H4 (cell line): Measurements from ENCODE around the gene YPEL1. TPM values are rescaled to one million over a fixed set of nuclear protein-coding genes. Genes with fewer than 3 reads are reported as not detected.
A peak's percentile ranks its signal among the peaks of the same experiment; 100 is the strongest.
"Not testable (repeated sequence)": the region's sequence is repeated elsewhere in the genome, so short reads cannot be mapped to it uniquely, and the experiment has no call there.

Source experiments
- DNase-seq: peaks from one replicate; pipeline ENCODE4 v3.0.0-alpha.2; 2015; ENCODE audit warnings: low spot score
- total RNA-seq: library from RNA; depleted of rRNA; stranded (reverse); fragments of >200 nt; shearing (Covaris generic); gene quantifications from 2 replicates; pipeline ENCODE4 v1.2.3, GENCODE V29; 2014

The YPEL1 gene
- total RNA-seq, 1 experiment from 2014 or later = 0.52 TPM

GRCh38 chr22:21721195-21721852 lies 14.3 kb downstream of the YPEL1 start:
- not testable (repeated sequence) for DNase-seq

GRCh38 chr22:21720191-21720859 lies 15.3 kb downstream of the YPEL1 start:
- DNase-seq = not testable (repeated sequence)

GRCh38 chr22:21719024-21719423 lies 16.6 kb downstream of the YPEL1 start:
- no peak for DNase-seq

- DNase-seq = no peak
These were observed 17.1 kb downstream of the YPEL1 start for GRCh38 chr22:21718499-21718898.

DNA sequence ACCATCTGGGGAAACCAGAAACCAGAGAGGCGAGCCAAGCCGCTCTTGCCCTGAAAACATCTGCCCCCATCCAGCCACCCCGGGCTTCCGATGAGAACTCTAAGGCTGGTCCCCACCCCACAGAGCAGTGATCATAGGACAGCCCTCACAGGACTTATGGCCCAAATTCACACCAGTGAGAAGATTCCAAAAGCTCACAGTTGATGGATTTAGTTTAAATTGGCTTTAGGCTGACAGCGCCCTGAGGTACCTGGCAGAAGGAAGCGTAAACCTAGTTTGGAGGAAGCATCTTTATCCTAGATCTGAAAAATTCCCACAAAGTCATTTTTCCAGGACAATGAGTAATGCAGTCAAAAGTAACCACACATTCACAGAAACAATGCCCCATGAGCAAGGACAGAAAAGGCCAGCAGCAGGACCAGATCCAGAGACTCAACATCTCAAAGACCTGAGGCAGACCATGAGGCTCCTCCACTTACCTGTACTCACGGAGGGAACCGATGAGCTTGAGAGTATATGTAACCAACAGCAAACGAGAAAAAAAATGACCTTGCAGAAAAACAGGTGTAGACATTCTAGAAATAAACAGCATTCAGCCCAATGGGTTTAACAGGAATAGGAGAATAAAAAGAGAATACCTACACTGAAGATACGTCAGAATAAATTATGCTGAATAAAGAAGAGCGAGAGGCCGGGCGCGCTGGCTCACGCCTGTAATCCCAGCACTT lies 19.0 kb downstream of the YPEL1 start:
- DNase-seq = not testable (repeated sequence)

DNA sequence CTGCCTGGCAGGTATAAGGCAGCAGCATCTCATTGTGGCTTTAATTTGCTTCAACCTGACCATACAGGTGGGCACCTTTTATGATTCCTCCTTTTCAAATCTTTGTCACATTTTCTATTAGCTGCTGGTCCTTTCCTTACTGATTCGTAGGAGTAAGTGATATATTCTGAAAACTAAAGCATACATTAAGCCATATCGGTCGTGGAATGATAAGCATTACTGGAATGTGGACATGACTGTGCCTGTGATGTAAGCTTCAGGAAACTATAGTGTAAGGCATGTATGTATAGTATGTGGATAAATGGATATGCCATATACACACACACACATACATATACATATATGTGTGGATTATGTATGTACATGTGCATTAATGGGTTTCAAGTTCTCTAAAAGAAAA lies 20.8 kb downstream of the YPEL1 start:
- DNase-seq = no peak

- no peak for DNase-seq
These were observed 21.4 kb downstream of the YPEL1 start for GRCh38 chr22:21714059-21714770.

DNA sequence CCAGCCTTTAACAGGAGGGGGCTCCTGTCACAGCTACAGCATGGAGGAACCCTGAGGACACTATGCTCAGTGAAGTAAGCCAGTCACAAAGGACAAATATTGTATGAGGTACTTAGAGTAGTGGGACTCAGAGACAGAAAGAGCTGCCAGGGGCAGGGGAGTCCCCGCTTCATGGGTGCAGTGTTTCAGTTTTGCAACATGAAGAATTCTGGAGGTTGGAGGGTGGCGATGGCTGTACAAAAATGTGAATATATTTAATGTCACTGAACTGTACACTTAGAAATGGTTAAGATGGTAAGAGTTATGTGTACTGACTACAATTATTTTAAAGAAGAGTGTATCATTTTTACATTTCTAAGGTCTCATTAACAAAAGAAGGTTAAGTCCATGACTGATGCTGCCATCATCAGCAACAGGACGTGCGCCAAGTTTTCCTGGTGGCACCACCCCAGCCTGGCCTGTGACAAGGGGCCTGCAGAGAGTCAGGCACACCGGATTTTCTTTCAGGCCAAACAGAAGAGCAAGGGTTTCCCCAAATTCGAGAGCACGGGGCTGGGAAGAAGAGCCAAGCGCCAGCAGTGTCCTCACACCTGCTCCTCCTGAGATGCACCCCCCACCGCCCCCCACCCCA lies 22.1 kb downstream of the YPEL1 start:
- DNase-seq = no peak

DNA sequence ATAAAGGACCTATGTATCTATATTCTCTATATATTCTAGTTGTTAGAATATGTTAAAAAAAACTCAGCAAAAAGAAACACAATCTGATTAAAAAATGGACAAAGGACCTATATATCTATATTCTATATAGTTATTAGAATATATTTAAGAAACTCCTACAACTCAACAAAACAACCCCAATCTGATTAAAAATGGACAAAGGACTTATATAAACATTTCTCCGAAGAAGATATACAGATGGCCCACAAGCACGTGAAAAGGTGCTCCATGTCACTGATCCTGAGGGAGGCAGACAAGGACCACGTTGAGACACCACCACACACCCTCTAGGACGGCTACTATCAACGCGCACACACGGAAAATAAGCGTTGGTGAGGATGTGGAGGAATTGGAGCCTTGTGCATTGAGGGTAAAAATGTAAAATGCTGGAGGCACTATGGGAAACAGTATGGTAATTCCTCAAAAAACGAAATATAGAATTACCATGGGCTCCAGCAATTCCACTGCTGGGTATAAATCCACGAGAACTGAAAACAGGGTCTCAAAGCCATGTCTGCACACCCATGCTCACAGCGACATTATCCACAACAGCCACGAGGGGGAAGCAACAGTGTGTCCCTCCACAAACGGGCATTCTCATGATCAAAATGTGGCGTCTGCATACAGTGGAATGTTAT lies 22.7 kb downstream of the YPEL1 start:
- peak; percentile 76 for DNase-seq

DNA sequence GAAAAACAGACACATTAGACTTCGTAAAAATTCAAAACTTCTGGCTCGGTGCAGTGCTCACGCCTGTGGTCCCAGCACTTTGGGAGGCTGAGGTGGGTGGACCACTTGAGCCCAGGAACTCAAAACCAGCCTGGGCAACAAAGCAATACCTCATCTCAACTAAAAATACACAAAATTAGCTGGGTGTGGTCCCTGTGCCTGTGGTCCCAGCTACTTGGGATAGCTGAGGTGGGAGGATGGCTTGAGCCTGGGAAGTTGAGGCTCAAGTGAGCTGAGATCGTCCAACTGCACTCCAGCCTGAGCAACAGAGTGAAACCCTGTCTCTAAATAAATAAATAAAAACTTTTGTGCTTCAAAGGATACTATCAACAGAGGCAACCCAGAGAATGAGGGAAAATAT lies 23.7 kb downstream of the YPEL1 start:
- DNase-seq = no peak

DNA sequence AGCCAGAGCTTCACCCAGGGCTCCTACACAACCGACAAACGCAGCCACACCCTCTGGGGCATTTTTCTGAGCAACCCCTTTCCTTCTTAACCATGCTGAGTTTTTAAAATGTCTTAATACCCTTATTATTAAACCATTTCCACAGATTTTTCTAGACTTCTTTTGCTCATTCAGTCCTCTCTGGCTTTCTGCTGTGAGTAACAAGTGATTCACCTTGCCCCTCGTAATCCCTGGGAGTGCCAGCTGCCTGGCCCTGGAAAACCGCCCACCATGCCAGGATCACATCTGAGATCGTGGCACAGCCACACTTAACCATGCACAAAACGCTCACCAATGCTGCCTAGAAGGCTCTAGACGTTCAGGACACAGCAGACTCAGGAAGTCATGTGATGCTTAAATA lies 25.4 kb downstream of the YPEL1 start:
- no peak for DNase-seq

- no peak for DNase-seq
These were observed 25.9 kb downstream of the YPEL1 start for GRCh38 chr22:21709688-21710087.

DNA sequence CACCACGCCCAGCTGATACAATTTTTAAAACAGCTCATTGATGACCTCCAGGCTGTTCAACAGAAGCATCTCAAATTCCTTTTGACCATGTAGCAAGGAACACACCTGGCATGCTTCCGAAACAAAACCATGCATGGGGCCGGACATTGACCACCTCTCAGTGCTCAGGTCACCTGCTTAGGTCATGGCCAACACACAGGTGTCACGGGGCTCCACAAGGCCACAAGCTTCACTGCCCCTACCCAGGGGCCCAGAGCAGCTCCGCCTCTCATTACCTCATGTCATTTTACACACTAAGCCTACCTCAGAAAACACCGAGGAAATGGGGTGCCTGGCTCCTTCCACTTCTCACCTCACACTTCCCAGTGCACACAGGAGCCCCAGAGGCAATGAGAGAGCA lies 26.6 kb downstream of the YPEL1 start:
- DNase-seq = no peak

DNA sequence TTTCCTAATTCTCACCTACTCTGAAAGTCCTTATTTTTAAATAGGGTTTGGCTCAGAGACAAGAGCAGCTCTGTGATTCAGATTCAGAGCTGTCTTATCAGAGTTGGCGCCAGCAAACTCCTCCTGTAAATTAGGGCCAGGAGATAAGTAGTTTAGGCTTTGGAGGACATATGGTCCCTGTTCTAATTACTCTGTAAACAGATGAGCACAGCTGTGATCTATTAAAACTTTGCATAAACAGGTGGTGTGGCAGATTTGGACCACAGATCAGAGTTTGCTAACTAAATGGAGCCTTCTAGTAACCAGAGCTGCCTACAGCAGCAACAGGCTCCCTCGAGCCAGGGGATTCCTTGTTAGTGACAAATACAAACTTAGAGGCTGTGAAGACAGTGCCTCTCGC lies 27.9 kb downstream of the YPEL1 start:
- DNase-seq = no peak

DNA sequence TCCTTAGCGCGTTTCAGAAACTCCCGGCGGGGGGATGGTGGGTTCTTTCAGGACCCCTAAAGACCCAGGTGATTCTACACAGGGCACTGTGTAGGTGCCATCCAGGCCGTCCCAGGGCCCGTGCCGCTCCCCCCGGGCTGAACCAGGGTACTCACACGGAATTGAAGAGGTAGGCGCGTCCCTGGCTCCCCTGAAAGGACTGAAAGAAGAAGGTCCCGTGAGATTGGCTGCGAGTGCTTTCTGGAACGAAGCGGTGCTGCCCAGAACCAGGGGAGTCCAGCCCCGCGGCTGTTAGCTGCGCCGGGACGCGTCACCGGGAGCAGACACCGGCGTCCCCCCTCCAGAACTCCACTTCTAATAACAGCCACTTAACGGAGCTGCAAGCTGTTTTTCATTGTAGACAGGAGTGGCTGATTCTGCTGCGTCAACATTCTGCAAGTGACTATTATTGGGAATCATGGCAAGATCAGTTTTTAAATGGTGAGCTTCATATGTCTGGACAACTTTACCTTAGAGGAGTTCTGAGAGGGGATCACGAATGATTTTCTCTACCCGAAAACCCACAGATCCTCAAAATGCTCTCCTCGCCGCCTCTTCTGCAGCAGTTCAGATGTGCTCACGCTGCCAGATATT lies 31.8 kb downstream of the YPEL1 start:
- no peak for DNase-seq

GRCh38 chr22:21702700-21703683 lies 32.6 kb downstream of the YPEL1 start:
- no peak for DNase-seq

DNA sequence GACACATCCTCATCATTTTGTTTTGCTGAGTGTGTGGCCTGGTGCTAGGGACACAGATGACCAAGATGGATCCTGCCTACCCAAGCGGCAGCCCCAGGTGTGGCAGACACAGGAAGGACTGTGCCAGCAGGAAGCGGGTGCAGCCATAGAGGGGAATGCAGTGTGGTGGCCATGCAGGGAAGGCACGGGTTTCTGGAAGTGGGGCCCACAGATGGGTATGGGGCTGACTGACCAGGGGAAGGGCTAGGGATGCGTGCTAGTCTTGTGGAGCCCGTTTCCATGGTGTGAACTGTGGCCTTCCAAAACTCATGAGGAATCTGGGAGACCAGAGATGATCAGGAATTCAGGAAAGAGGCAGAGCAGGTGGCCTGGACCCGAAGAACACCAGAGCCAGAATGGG lies 33.5 kb downstream of the YPEL1 start:
- DNase-seq = no peak

- no peak for DNase-seq
These were observed 34.1 kb downstream of the YPEL1 start for GRCh38 chr22:21701384-21701971.

GRCh38 chr22:21700822-21701221 lies 34.8 kb downstream of the YPEL1 start:
- DNase-seq = no peak
